OCI-LY7 (cell line): ENCODE data around the gene RNF157. TPM values are rescaled to one million over a fixed set of nuclear protein-coding genes. Genes with fewer than 3 reads are reported as not detected.

Experiments
- BruUV-seq: library from RNA; stranded (reverse); fragments of 400-500 nt; replicated peaks from 2 replicates; lab custom pipeline; 2021; lab: Mats Ljungman, UMichigan
- CTCF ChIA-PET: fragments of 300-600 bp; sonication (Branson Sonifier 250); formaldehyde crosslinking; loops from one replicate; lab custom pipeline; 2022; ENCODE audit warnings: antibody characterized with exemption; ENCODE audit not compliant: unreplicated experiment; lab: Charles Lee
- POLR2A ChIA-PET: fragments of 300-600 bp; sonication (Branson Sonifier 250); formaldehyde crosslinking; loops from one replicate; lab custom pipeline; 2022; ENCODE audit warnings: antibody characterized with exemption; lab: Charles Lee
- DNase-seq: peaks from one replicate; pipeline ENCODE4 v3.0.0-alpha.2; 2015; ENCODE audit warnings: low spot score
- H2AFZ ChIP-seq: fragments of 200-600 bp; sonication (generic), shearing (Covaris generic); 2 replicates; pipeline ENCODE4 v1.6.1; 2014; ENCODE audit warnings: mild to moderate bottlenecking, antibody characterized with exemption, low read length, moderate library complexity
- H3K27ac ChIP-seq: fragments of 200-600 bp; sonication (generic); 2 replicates; pipeline ENCODE4 v1.5.1; 2014; ENCODE audit warnings: mixed run types, low read depth, mild to moderate bottlenecking, moderate library complexity, low read length, inconsistent platforms; ENCODE audit not compliant: poor library complexity, severe bottlenecking
- H3K36me3 ChIP-seq: fragments of 200-600 bp; sonication (generic); 2 replicates; pipeline ENCODE4 v1.6.1; 2014; ENCODE audit warnings: mild to moderate bottlenecking, antibody characterized with exemption, low read length, moderate library complexity, mixed read lengths; ENCODE audit not compliant: insufficient read depth
- H3K4me1 ChIP-seq: fragments of 200-600 bp; sonication (generic); 2 replicates; pipeline ENCODE4 v1.5.1; 2014; ENCODE audit warnings: mild to moderate bottlenecking, low read length; ENCODE audit not compliant: insufficient read depth, poor library complexity, severe bottlenecking
- H3K4me2 ChIP-seq: fragments of 200-600 bp; sonication (generic); 2 replicates; pipeline ENCODE4 v1.6.1; 2014; ENCODE audit warnings: mild to moderate bottlenecking, low read length
- H3K4me3 ChIP-seq: fragments of 200-600 bp; sonication (generic); 2 replicates; pipeline ENCODE4 v1.5.1; 2014; ENCODE audit warnings: mild to moderate bottlenecking, low read depth, low read length; ENCODE audit not compliant: poor library complexity, severe bottlenecking
- H3K79me2 ChIP-seq: fragments of 200-600 bp; sonication (generic); 2 replicates; pipeline ENCODE4 v1.6.1; 2016; ENCODE audit warnings: low read depth, mild to moderate bottlenecking, low read length, moderate library complexity, mixed read lengths; ENCODE audit not compliant: insufficient read depth
- H3K9me2 ChIP-seq: fragments of 200-600 bp; sonication (generic); 2 replicates; pipeline ENCODE4 v1.6.1; 2016; ENCODE audit warnings: mild to moderate bottlenecking, low read length, mixed read lengths; ENCODE audit not compliant: insufficient read depth
- H3K9me3 ChIP-seq: fragments of 200-600 bp; sonication (generic); 2 replicates; pipeline ENCODE4 v1.6.1; 2014; ENCODE audit warnings: mild to moderate bottlenecking, mixed run types, low read length, mixed read lengths
- H4K20me1 ChIP-seq: fragments of 200-600 bp; sonication (generic); 2 replicates; pipeline ENCODE4 v1.6.1; 2014; ENCODE audit warnings: mild to moderate bottlenecking, antibody characterized with exemption, low read length, moderate library complexity, mixed read lengths; ENCODE audit not compliant: insufficient read depth
- CTCF ChIP-seq: fragments of 200-600 bp; sonication (generic); conservative IDR thresholded peaks from 2 replicates; pipeline ENCODE4 v1.5.1; 2014; ENCODE audit warnings: mild to moderate bottlenecking, antibody characterized with exemption, low read length, moderate library complexity, mixed read lengths
- EZH2phosphoT487 ChIP-seq: fragments of 200-600 bp; sonication (generic); IDR thresholded peaks from 2 replicates; pipeline ENCODE4 v1.6.1; 2018; ENCODE audit warnings: low read depth, borderline replicate concordance, mild to moderate bottlenecking, mixed run types, antibody characterized with exemption, low read length, moderate library complexity, mixed read lengths
- intact Hi-C: fragments of 100-400 bp; cut with micrococcal nuclease; formaldehyde crosslinking; loops from one replicate; pipeline ENCODE4 v1.10.0; 2022; ENCODE audit not compliant: unreplicated experiment
- total RNA-seq, 2 experiments: library from RNA; depleted of rRNA in 1 of 2; stranded (reverse); fragments of >200 nt in 1 of 2; shearing (Covaris generic) in 1 of 2; gene quantifications; 2 replicates each; pipeline ENCODE4 v1.2.3, GENCODE V29; 2014 to 2022

Gene RNF157
- total RNA-seq, 2 experiments from 2014 or later, result 0.28 to 1.3 TPM

GRCh38 chr17:76274112-76274956 is 34.0 kb upstream of the RNF157 start:
- POLR2A ChIA-PET, result interaction anchor here (0.8 to 7.6 kb wide), 5 partner anchors 9 to 147 kb away, joined by 3 to 72 read pairs (median 3); partner anchors contain the start of gene UBALD2
- BruUV-seq, result no TSS peak
- H3K9me3 ChIP-seq, result no peaks in the 10 kb centered on the region
- TF ChIP-seq EZH2phosphoT487 (no peak), CTCF (no peak)
- peaks cover 60% of the 10 kb centered on the region for H3K4me1 ChIP-seq
- H3K79me2 ChIP-seq, result peaks cover 6% of the 10 kb centered on the region; the same call in 1 of the 2 replicates
- H3K4me2 ChIP-seq, result peak overlapping the region; percentile 77; the same call in 1 of the 2 replicates
- peaks cover 11% of the 10 kb centered on the region; the same call in 1 of the 2 replicates for H3K36me3 ChIP-seq
- H3K27ac ChIP-seq, result no peak overlapping the region
- CTCF ChIA-PET, result interaction anchor here (0.7 to 1.7 kb wide), 5 partner anchors 13 to 249 kb away, joined by 3 to 4 read pairs (median 3); no protein-coding TSS in a partner anchor
- DNase-seq, result peak; percentile 38
- H3K9me2 ChIP-seq, result no peaks in the 10 kb centered on the region
- no peaks in the 10 kb centered on the region for H4K20me1 ChIP-seq
- H3K4me3 ChIP-seq, result no peak overlapping the region
- H2AFZ ChIP-seq, result no peak overlapping the region
- intact Hi-C loops, result no loop called here

- Histone ChIP-seq H3K9me2 (no peaks in the 10 kb centered on the region), H3K36me3 (peaks cover 11% of the 10 kb centered on the region; the same call in 1 of the 2 replicates), H2AFZ (no peak overlapping the region), H3K27ac (no peak overlapping the region), H3K79me2 (peaks cover 14% of the 10 kb centered on the region; the same call in 1 of the 2 replicates), H3K4me3 (no peak overlapping the region), H3K4me2 (peak overlapping the region; percentile 77), H3K4me1 (peaks cover 67% of the 10 kb centered on the region), H3K9me3 (no peaks in the 10 kb centered on the region), H4K20me1 (no peaks in the 10 kb centered on the region)
- DNase-seq, result no peak
- no TSS peak for BruUV-seq
- no peak for TF ChIP-seq CTCF
- TF ChIP-seq EZH2phosphoT487, result no peak
- POLR2A ChIA-PET, result interaction anchor here (0.7 to 7.6 kb wide), 5 partner anchors 9 to 146 kb away, joined by 3 to 72 read pairs (median 7); partner anchors contain the start of gene UBALD2
- CTCF ChIA-PET, result interaction anchor here (1.0 to 1.7 kb wide), 2 partner anchors 12 to 94 kb away, joined by 3 to 4 read pairs; no protein-coding TSS in a partner anchor
- intact Hi-C loops, result loop anchor here (1.0 to 2.0 kb wide), 2 partner anchors 25 to 129 kb away; no protein-coding TSS in a partner anchor
These were observed 33.3 kb upstream of the RNF157 start for GRCh38 chr17:76273445-76274111.
